Right atrium auricular region (tissue), 2 donors: Measurements from ENCODE around the gene TMEM271. TPM values are rescaled to one million over a fixed set of nuclear protein-coding genes. Genes with fewer than 3 reads are reported as not detected.

ENCODE experiments used
- DNase-seq: peaks from one replicate; pipeline ENCODE4 v3.0.0-alpha.2; 2019; ENCODE audit warnings: low spot score
- H3K27ac ChIP-seq, 2 donors: fragments of 200-600 bp; sonication (generic); 1 replicate in 1 of 2; 2 replicates in 1 of 2; pipeline ENCODE4 v1.5.1; 2016 to 2019
- H3K27me3 ChIP-seq, 2 donors: fragments of 200-600 bp; sonication (generic); one replicate each; pipeline versions ENCODE4 v1.5.1 to v1.6.0; 2017 to 2019
- H3K36me3 ChIP-seq: fragments of 200-600 bp; sonication (generic); one replicate; pipeline ENCODE4 v1.5.1; 2016
- H3K4me1 ChIP-seq, 2 donors: fragments of 200-600 bp; sonication (generic); one replicate each; pipeline versions ENCODE4 v1.5.1 to v1.6.0; 2017 to 2019
- H3K4me3 ChIP-seq, 2 donors: fragments of 200-600 bp; sonication (generic); 1 replicate in 1 of 2; 2 replicates in 1 of 2; pipeline ENCODE4 v1.5.1; 2017 to 2019; ENCODE audit warnings: mild to moderate bottlenecking in 1 of 2, moderate library complexity in 1 of 2
- H3K9me3 ChIP-seq, 2 donors: fragments of 200-600 bp; sonication (generic); one replicate each; pipeline ENCODE4 v1.5.1; 2019
- total RNA-seq, 2 donors: library from RNA; depleted of rRNA; stranded (reverse); fragments of >200 nt; gene quantifications; one replicate each; pipeline ENCODE4 v1.1.0, GENCODE V29; 2016
- TF ChIP-seq, protein P1 (sequence below), 2 donors: fragments of 200-600 bp; sonication (generic); IDR thresholded peaks; one replicate each; pipeline ENCODE4 v1.5.1; 2019; ENCODE audit warnings: antibody characterized with exemption in 2 of 2

Gene TMEM271
- total RNA-seq, 2 donors from 2014 or later: not detected

DNA sequence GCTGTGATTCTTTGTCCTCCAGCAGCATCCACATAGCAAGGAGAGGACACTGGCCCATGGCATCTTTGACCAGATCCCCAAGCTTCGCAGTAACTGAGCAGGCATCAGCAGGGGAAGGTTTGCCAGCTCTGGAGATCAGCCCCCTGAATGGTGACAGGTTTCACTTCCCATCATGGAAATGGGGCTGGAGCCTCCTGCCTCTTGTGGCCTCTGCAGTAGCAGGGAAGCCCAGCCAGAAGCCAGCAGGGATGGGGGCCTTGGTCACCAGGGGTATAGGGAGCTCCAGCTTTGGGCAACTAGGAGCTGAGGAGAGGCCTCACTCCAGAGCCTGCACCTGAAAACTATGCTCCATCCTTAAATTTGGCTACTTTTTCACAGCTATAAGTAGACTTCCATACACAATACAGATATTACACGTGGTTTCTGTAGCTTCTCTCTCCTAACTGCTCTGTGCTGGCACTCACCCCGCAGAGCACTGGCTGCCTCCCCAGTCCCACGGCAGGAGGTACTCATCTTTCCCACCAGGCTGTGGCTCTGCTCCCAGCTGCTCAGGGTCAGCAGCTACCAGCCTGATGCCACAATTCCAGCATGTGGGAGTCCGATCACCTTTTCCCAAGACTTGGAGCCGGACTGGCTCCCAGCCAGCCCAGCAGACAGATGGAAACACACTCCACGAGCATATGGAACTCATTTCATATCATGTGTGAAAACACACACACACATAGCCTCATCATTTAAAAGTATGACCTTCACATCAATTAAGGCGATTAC is 2.8 kb downstream of the TMEM271 start:
- peaks cover 0 to 18% of the 10 kb centered on the region in 2 donors for H3K4me1 ChIP-seq
- TF ChIP-seq, protein P1, sequence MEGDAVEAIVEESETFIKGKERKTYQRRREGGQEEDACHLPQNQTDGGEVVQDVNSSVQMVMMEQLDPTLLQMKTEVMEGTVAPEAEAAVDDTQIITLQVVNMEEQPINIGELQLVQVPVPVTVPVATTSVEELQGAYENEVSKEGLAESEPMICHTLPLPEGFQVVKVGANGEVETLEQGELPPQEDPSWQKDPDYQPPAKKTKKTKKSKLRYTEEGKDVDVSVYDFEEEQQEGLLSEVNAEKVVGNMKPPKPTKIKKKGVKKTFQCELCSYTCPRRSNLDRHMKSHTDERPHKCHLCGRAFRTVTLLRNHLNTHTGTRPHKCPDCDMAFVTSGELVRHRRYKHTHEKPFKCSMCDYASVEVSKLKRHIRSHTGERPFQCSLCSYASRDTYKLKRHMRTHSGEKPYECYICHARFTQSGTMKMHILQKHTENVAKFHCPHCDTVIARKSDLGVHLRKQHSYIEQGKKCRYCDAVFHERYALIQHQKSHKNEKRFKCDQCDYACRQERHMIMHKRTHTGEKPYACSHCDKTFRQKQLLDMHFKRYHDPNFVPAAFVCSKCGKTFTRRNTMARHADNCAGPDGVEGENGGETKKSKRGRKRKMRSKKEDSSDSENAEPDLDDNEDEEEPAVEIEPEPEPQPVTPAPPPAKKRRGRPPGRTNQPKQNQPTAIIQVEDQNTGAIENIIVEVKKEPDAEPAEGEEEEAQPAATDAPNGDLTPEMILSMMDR (IDR thresholded peaks at IDR 0.05): no peak
- DNase-seq: no peak
- no peak overlapping the region for H3K27ac ChIP-seq
- no peaks in the 10 kb centered on the region for H3K9me3 ChIP-seq
- no peak overlapping the region for H3K4me3 ChIP-seq
- H3K36me3 ChIP-seq: no peaks in the 10 kb centered on the region
- peaks cover 10 to 29% of the 10 kb centered on the region in 2 donors for H3K27me3 ChIP-seq

DNA sequence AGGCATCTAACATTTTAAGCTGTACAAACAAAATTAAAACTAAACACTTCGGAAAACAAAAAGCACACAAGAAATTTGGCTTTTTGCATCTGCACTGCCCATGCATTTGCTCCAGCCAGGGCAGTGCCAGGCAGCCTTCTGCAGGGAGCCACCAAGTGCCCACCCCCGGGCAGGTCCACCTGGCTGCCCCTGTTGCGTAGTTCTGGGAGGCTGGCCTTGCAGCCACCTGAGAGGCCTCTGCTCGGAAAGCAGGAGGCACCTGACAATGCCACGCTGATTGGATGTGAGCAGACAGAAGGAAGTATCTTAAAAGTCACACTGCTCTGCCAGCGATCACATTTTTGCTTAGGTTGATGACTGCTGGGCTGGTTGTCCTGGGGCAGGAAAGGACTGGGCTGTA is 3.5 kb downstream of the TMEM271 start:
- peaks cover 10 to 26% of the 10 kb centered on the region in 2 donors for H3K27me3 ChIP-seq
- H3K9me3 ChIP-seq: no peaks in the 10 kb centered on the region
- H3K36me3 ChIP-seq: no peaks in the 10 kb centered on the region
- no peak overlapping the region for H3K27ac ChIP-seq
- no peak overlapping the region for H3K4me3 ChIP-seq
- peaks cover 0 to 16% of the 10 kb centered on the region in 2 donors for H3K4me1 ChIP-seq
- TF ChIP-seq, protein P1 (IDR thresholded peaks at IDR 0.05): no peak
- DNase-seq: no peak

DNA sequence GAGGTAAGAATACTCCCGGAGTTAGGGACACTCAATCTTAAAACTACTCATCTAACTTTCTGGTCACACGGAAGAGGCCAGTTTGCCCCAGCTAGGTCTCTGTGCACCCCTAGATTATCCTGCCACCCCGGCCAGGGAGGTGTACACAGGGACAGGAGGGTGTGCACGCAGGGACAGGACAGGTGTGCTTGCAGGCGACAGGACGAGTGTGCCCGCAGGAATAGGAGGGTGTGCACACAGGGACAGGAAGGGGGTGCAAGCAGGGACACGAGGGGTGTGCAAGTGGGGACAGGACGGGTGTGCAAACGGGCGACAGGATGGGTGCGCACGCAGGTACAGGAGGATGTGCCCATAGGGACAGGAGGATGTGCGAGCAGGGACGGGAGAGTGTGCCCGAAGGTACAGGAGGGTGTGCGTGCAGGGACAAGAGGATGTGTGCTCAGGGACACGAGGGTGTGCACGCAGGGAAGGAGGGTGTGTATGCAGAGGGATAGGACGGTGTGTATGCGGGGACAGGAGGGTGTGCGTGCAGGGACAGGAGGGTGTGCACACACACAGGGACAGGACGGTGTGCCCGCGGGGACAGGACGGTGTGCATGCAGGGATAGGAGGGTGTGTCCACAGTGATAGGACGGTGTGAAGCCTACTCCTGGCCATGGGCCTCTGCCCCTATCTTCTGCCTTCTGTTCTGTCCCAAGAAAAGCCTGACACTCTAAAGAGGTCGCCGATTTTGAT is 4.1 kb downstream of the TMEM271 start:
- peaks cover 0 to 10% of the 10 kb centered on the region in 2 donors for H3K4me1 ChIP-seq
- peaks cover 10 to 26% of the 10 kb centered on the region in 2 donors for H3K27me3 ChIP-seq
- H3K36me3 ChIP-seq: no peaks in the 10 kb centered on the region
- no peak overlapping the region for H3K27ac ChIP-seq
- TF ChIP-seq, protein P1 (IDR thresholded peaks at IDR 0.05): no peak
- H3K9me3 ChIP-seq: no peaks in the 10 kb centered on the region
- DNase-seq: no peak
- no peak overlapping the region for H3K4me3 ChIP-seq

DNA sequence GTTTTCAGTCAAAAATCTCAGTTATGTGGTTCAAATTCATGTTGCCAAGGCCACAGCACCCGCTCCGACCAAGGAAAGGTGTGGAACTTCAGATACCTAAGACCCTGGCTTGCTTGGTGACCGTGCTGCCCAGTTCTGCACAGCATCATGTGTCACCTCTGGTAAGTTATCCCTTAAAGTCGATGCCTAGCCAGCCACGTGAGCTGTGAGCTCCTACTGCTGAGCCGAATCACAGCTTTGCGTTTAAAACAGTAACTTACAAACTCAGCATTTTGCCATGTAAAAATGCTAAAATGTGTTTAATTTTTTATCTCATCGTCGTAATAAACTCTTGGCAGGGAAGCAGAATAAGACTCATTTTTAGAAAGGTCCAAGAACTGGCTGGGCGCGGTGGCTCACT is 5.3 kb downstream of the TMEM271 start:
- DNase-seq: no peak
- Histone ChIP-seq H3K27me3 (peaks cover 10 to 23% of the 10 kb centered on the region in 2 donors), H3K36me3 (no peaks in the 10 kb centered on the region), H3K4me1 (peaks cover 0 to 5% of the 10 kb centered on the region in 2 donors), H3K9me3 (no peaks in the 10 kb centered on the region), H3K4me3 (no peak overlapping the region), H3K27ac (no peak overlapping the region)
- TF ChIP-seq, protein P1 (IDR thresholded peaks at IDR 0.05): no peak

DNA sequence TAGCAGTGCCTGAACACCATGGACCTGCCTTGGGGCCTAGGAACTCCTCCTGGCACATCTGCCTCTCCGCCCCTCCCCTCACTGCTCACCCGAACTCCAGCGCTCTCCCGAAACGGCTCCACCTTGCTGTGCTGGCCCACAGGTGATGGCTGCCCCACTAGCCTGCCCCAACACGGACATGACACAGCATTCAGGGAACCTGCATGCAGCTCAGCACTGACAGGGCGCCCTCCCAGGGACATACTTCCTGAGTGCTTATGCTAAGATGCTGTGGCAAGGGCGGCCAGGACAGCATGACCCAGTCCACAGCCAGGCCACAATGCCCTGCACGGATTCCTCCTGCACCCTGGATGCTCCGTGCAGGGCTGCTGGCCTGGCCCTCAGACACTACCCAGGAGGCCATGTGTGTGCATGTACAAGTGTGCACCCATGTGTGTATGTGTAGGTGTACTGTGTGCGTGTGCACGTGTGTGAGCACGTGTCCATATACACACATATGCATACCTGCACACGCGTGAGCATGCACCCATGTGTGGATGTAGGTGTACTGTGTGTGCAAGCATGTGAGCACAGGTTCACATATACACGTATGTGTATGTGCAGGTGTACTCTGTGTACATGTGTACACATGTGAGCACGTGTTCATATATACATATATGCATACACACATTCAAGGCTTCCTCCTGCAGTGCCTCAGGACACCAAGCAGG is 6.0 kb downstream of the TMEM271 start:
- TF ChIP-seq, protein P1 (IDR thresholded peaks at IDR 0.05): no peak
- Histone ChIP-seq H3K36me3 (no peaks in the 10 kb centered on the region), H3K9me3 (no peaks in the 10 kb centered on the region), H3K4me1 (peaks cover 0 to 5% of the 10 kb centered on the region in 2 donors), H3K27ac (no peak overlapping the region), H3K27me3 (peaks cover 10 to 23% of the 10 kb centered on the region in 2 donors), H3K4me3 (no peak overlapping the region)
- DNase-seq: no peak
